HEK293T (cell line): ENCODE data around the gene MAB21L4.
"Not testable (repeated sequence)": the region's sequence is repeated elsewhere in the genome, so short reads cannot be mapped to it uniquely, and the experiment has no call there.

Experiments
- CTCF ChIA-PET: fragments of 350-600 bp; formaldehyde crosslinking; extraction: SDS; loops from one replicate; lab custom pipeline; 2021; ENCODE audit warnings: antibody characterized with exemption, inconsistent platforms; lab: Yijun Ruan, JAX
- POLR2A ChIA-PET: fragments of 350-600 bp; formaldehyde crosslinking; extraction: SDS; loops from one replicate; lab custom pipeline; 2020; ENCODE audit warnings: antibody characterized with exemption, inconsistent platforms; lab: Yijun Ruan, JAX
- DNase-seq: peaks from one replicate; pipeline ENCODE4 v3.0.0; 2012; ENCODE audit warnings: mixed read lengths; ENCODE audit errors: extremely low spot score
- ARNT ChIP-seq: fragments of 450-650 bp; IDR thresholded peaks from 2 replicates; pipeline ENCODE4 v1.6.1; 2017; ENCODE audit warnings: mild to moderate bottlenecking
- BHLHE40 ChIP-seq: fragments of 450-650 bp; IDR thresholded peaks from 2 replicates; pipeline ENCODE4 v1.6.1; 2016; ENCODE audit warnings: mild to moderate bottlenecking, moderate library complexity, borderline replicate concordance
- CTBP1 ChIP-seq: fragments of 450-650 bp; IDR thresholded peaks from 2 replicates; pipeline ENCODE4 v1.6.1; 2016; ENCODE audit warnings: borderline replicate concordance
- ELF4 ChIP-seq: fragments of 450-650 bp; IDR thresholded peaks from 2 replicates; pipeline ENCODE4 v1.6.1; 2017; ENCODE audit warnings: antibody characterized with exemption
- FOXA1 ChIP-seq: fragments of 450-650 bp; IDR thresholded peaks from 2 replicates; pipeline ENCODE4 v1.6.1; 2016; ENCODE audit warnings: mild to moderate bottlenecking
- FOXK2 ChIP-seq: fragments of 450-650 bp; IDR thresholded peaks from 2 replicates; pipeline ENCODE4 v1.6.1; 2016; ENCODE audit warnings: mild to moderate bottlenecking
- FOXM1 ChIP-seq: fragments of 450-650 bp; IDR thresholded peaks from 2 replicates; pipeline ENCODE4 v1.6.1; 2017; ENCODE audit warnings: mild to moderate bottlenecking, borderline replicate concordance
- HDGF ChIP-seq: fragments of 450-650 bp; IDR thresholded peaks from 2 replicates; pipeline ENCODE4 v1.6.1; 2017; ENCODE audit warnings: antibody characterized with exemption, borderline replicate concordance
- L3MBTL2 ChIP-seq: fragments of 450-650 bp; conservative IDR thresholded peaks from 2 replicates; pipeline ENCODE4 v1.6.1; 2016; ENCODE audit warnings: mild to moderate bottlenecking
- LEF1 ChIP-seq: fragments of 450-650 bp; IDR thresholded peaks from 2 replicates; pipeline ENCODE4 v1.6.1; 2017; ENCODE audit warnings: mild to moderate bottlenecking, borderline replicate concordance
- NFRKB ChIP-seq: fragments of 450-650 bp; IDR thresholded peaks from 2 replicates; pipeline ENCODE4 v1.6.1; 2016; ENCODE audit warnings: mild to moderate bottlenecking, moderate library complexity
- PKNOX1 ChIP-seq: fragments of 450-650 bp; IDR thresholded peaks from 2 replicates; pipeline ENCODE4 v1.6.1; 2016
- SP1 ChIP-seq: fragments of 450-650 bp; IDR thresholded peaks from 2 replicates; pipeline ENCODE4 v1.6.1; 2017
- SUZ12 ChIP-seq: fragments of 450-650 bp; IDR thresholded peaks from 2 replicates; pipeline ENCODE4 v1.6.1; 2016; ENCODE audit warnings: mild to moderate bottlenecking
- TARDBP ChIP-seq: fragments of 450-650 bp; IDR thresholded peaks from 2 replicates; pipeline ENCODE4 v1.6.1; 2016
- ZNF384 ChIP-seq: fragments of 450-650 bp; IDR thresholded peaks from 2 replicates; pipeline ENCODE4 v1.6.1; 2016

The MAB21L4 gene

DNA sequence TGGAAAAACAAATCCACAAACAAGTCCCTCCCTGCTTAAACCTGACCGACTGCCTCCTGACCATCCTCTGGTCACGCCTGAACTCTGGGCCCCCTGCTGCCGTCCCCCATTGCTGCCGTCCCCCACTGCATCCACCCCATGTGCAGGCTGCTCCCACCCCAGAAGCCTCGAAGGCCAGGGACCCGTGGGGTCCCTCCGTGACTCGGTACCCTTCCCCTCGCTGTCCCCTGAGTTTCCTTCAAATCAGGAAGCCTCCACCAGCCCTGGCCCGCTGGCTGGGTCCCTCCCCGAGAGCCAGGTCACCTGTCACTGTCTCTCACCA lies 45.2 kb downstream of the MAB21L4 start:
- ChIA-PET CTCF (interaction anchor here (0.6 kb wide), 1 partner anchor 323 kb away, joined by 3 read pairs; no protein-coding TSS in a partner anchor), POLR2A (no interaction called here)

DNA sequence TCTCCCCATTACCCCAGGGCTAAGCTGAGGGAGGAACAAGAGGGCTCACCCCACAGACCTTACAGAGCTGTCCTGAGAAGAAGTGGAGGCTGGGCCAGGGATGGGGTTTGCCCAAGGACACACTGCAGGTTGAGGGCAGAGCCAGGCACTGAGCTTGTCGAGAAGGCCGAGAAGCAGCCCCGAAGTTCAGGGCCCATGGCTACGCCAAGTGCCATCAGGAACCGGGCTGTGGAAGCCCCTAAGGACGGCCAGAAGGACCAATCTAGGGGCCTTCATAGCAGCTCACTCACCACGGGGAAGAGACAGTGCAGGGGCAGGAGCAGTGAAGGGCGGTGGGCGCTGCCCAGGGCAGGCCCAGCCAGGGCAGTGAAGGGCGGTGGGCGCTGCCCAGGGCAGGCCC lies 45.9 kb downstream of the MAB21L4 start:
- no peak for DNase-seq
- ChIA-PET POLR2A (no interaction called here), CTCF (interaction anchor here (0.9 kb wide), 1 partner anchor 10 kb away, joined by 4 read pairs; no protein-coding TSS in a partner anchor)
- TF ChIP-seq LEF1 (no peak), FOXM1 (no peak), ARNT (no peak), TARDBP (no peak)

More for the DNA sequence above, 45.2 kb downstream of the MAB21L4 start:
- DNase-seq, result no peak
- no peak for TF ChIP-seq SP1
- no peak for TF ChIP-seq HDGF
- no peak for TF ChIP-seq NFRKB
- TF ChIP-seq ZNF384, result no peak
- no peak for TF ChIP-seq SUZ12
- TF ChIP-seq ARNT, result no peak
- TF ChIP-seq L3MBTL2, result no peak
- no peak for TF ChIP-seq FOXK2
- no peak for TF ChIP-seq FOXM1
- no peak for TF ChIP-seq CTBP1
- TF ChIP-seq FOXA1, result no peak
- TF ChIP-seq TARDBP, result no peak
- TF ChIP-seq ELF4, result no peak
- no peak for TF ChIP-seq PKNOX1
- no peak for TF ChIP-seq BHLHE40
- TF ChIP-seq LEF1, result no peak

- CTCF ChIA-PET, result interaction anchor here (0.9 kb wide), 1 partner anchor 9 kb away, joined by 4 read pairs; no protein-coding TSS in a partner anchor
- POLR2A ChIA-PET, result no interaction called here
- TF ChIP-seq NFRKB (no peak), FOXM1 (no peak), LEF1 (no peak), CTBP1 (no peak), ZNF384 (no peak), SUZ12 (no peak), L3MBTL2 (no peak), HDGF (no peak), FOXA1 (no peak), ARNT (no peak), TARDBP (no peak), FOXK2 (no peak), PKNOX1 (no peak), BHLHE40 (no peak), ELF4 (no peak), SP1 (no peak)
Observed at GRCh38 chr2:240848900-240849680, 46.9 kb downstream of the MAB21L4 start.

DNA sequence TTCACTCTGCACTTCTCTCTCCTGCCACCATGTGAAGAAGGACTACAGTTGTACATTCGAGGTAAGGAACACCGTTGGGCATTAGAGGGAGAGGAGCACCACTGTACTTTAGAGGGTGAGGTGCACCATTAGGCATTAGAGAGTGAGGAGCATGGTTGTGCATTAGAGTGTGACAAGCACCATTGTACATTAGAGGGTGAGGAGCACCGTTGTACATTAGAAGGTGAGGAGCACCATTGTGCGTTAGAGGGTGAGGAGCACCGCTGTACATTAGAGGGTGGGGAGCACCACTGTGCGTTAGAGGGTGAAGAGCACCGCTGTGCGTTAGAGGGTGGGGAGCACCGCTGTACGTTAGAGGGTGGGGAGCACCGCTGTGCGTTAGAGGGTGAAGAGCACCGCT lies 48.1 kb downstream of the MAB21L4 start:
- ChIA-PET POLR2A (no interaction called here), CTCF (no interaction called here)
- TF ChIP-seq LEF1, result no peak
- TF ChIP-seq FOXK2, result no peak
- no peak for TF ChIP-seq SUZ12
- TF ChIP-seq ELF4, result no peak
- TF ChIP-seq FOXM1, result no peak
- DNase-seq, result no peak

More at GRCh38 chr2:240848900-240849680, 46.9 kb downstream of the MAB21L4 start:
- no peak for DNase-seq

GRCh38 chr2:240846873-240847595 lies 48.9 kb downstream of the MAB21L4 start:
- ChIA-PET POLR2A (no interaction called here), CTCF (no interaction called here)
- DNase-seq, result no peak
- TF ChIP-seq LEF1, result no peak
- no peak for TF ChIP-seq PKNOX1
- TF ChIP-seq CTBP1, result no peak
- no peak for TF ChIP-seq TARDBP
- no peak for TF ChIP-seq FOXK2
- no peak for TF ChIP-seq HDGF
- no peak for TF ChIP-seq NFRKB
- no peak for TF ChIP-seq BHLHE40

- CTCF ChIA-PET, POLR2A ChIA-PET, DNase-seq: not testable (repeated sequence)
Observed at GRCh38 chr2:240846309-240846708, 49.6 kb downstream of the MAB21L4 start.
